ENCODE results near the gene EEIG1. TPM values are rescaled to one million over a fixed set of nuclear protein-coding genes. Genes with fewer than 3 reads are reported as not detected.

EEIG1 gene
- total and polyA plus RNA-seq, 9 of the 15 experiments (the other 6 are each of a cell fraction or from before 2014, with no cell fraction given) = 0.17 to 16.7 (median 3.6) TPM

GRCh38 chr9:127980706-127981558 lies at the start of gene EEIG1 (continued):
- TF ChIP-seq, protein P1, sequence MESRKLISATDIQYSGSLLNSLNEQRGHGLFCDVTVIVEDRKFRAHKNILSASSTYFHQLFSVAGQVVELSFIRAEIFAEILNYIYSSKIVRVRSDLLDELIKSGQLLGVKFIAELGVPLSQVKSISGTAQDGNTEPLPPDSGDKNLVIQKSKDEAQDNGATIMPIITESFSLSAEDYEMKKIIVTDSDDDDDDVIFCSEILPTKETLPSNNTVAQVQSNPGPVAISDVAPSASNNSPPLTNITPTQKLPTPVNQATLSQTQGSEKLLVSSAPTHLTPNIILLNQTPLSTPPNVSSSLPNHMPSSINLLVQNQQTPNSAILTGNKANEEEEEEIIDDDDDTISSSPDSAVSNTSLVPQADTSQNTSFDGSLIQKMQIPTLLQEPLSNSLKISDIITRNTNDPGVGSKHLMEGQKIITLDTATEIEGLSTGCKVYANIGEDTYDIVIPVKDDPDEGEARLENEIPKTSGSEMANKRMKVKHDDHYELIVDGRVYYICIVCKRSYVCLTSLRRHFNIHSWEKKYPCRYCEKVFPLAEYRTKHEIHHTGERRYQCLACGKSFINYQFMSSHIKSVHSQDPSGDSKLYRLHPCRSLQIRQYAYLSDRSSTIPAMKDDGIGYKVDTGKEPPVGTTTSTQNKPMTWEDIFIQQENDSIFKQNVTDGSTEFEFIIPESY (CRISPR knock-in tag; IDR thresholded peaks at IDR 0.05) = no peak
- 0 out of 2 replicates have a peak, but pooled peaks have one; percentile 34 for TF ChIP-seq ZBTB40 (IDR thresholded peaks at IDR 0.05)
- TF ChIP-seq ZBTB40 (CRISPR knock-in tag; IDR thresholded peaks at IDR 0.05) = no peak
- TF ChIP-seq PKNOX1 (IDR thresholded peaks at IDR 0.05) = peak; percentile 17; the same call in 1 of the 2 replicates
- peak; percentile 66 for TF ChIP-seq FOS (IDR thresholded peaks at IDR 0.05; ENCODE audit: extremely low read depth, insufficient read length)
- TF ChIP-seq, protein P2, sequence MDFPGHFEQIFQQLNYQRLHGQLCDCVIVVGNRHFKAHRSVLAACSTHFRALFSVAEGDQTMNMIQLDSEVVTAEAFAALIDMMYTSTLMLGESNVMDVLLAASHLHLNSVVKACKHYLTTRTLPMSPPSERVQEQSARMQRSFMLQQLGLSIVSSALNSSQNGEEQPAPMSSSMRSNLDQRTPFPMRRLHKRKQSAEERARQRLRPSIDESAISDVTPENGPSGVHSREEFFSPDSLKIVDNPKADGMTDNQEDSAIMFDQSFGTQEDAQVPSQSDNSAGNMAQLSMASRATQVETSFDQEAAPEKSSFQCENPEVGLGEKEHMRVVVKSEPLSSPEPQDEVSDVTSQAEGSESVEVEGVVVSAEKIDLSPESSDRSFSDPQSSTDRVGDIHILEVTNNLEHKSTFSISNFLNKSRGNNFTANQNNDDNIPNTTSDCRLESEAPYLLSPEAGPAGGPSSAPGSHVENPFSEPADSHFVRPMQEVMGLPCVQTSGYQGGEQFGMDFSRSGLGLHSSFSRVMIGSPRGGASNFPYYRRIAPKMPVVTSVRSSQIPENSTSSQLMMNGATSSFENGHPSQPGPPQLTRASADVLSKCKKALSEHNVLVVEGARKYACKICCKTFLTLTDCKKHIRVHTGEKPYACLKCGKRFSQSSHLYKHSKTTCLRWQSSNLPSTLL (IDR thresholded peaks at IDR 0.05) = no peak
- TF ChIP-seq, protein P3, sequence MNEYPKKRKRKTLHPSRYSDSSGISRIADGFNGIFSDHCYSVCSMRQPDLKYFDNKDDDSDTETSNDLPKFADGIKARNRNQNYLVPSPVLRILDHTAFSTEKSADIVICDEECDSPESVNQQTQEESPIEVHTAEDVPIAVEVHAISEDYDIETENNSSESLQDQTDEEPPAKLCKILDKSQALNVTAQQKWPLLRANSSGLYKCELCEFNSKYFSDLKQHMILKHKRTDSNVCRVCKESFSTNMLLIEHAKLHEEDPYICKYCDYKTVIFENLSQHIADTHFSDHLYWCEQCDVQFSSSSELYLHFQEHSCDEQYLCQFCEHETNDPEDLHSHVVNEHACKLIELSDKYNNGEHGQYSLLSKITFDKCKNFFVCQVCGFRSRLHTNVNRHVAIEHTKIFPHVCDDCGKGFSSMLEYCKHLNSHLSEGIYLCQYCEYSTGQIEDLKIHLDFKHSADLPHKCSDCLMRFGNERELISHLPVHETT (CRISPR knock-in tag; conservative IDR thresholded peaks at IDR 0.05 in 1 of 2, IDR thresholded peaks at IDR 0.05 in 1 of 2) = peak in 1 of 2 experiments; percentile 89; a peak in 2 of 4 replicates

Data from K562 (cell line).